ENCODE results near the gene MADD.

- no peak for TF ChIP-seq POLR2A (IDR thresholded peaks at IDR 0.05)
- TF ChIP-seq, protein P1, sequence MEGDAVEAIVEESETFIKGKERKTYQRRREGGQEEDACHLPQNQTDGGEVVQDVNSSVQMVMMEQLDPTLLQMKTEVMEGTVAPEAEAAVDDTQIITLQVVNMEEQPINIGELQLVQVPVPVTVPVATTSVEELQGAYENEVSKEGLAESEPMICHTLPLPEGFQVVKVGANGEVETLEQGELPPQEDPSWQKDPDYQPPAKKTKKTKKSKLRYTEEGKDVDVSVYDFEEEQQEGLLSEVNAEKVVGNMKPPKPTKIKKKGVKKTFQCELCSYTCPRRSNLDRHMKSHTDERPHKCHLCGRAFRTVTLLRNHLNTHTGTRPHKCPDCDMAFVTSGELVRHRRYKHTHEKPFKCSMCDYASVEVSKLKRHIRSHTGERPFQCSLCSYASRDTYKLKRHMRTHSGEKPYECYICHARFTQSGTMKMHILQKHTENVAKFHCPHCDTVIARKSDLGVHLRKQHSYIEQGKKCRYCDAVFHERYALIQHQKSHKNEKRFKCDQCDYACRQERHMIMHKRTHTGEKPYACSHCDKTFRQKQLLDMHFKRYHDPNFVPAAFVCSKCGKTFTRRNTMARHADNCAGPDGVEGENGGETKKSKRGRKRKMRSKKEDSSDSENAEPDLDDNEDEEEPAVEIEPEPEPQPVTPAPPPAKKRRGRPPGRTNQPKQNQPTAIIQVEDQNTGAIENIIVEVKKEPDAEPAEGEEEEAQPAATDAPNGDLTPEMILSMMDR (IDR thresholded peaks at IDR 0.05): no peak
Observed at GRCh38 chr11:47220401-47220821, 49.5 kb upstream of the MADD start.

Data from heart left ventricle (tissue), 13 donors.